Ramos (cell line): ENCODE measurements around the gene ACSL3.

Source experiments
- in situ Hi-C: fragments of 300-500 bp; cut with MboI; formaldehyde crosslinking; loops from one replicate; pipeline ENCODE4 v1.14.3; 2022; ENCODE audit warnings: low sequenced_read_pairs; ENCODE audit not compliant: unreplicated experiment

Gene ACSL3

GRCh38 chr2:222935688-222936298 lies 75.0 kb downstream of the ACSL3 start:
- in situ Hi-C loops: no loop called here

- in situ Hi-C loops: no loop called here
Observed at GRCh38 chr2:222936705-222937104, 75.9 kb downstream of the ACSL3 start.

DNA sequence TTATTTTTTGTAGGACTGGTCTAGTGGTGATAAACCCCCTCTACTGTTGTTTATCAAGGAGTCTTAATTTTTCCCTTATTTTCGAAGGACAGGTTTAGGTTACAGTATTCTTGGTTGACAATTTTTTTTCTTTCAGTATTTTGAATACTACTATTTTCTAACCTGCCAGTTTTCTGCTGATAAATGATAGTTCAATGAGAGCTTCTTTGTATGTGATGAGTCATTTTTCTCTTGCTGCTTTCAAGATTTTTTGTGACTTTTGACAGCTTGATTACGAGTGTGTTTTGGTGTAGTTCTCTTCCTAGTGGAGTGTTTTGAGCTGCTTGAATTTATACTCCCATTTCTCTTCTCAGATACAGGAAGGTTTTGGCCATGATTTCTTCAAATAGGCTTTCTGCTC lies 77.5 kb downstream of the ACSL3 start:
- in situ Hi-C loops: no loop called here

GRCh38 chr2:222939208-222939856 lies 78.5 kb downstream of the ACSL3 start:
- in situ Hi-C loops: no loop called here

- in situ Hi-C loops: no loop called here
Observed at GRCh38 chr2:222939979-222940378, 79.1 kb downstream of the ACSL3 start.

GRCh38 chr2:222941510-222942032 lies 80.7 kb downstream of the ACSL3 start:
- in situ Hi-C loops: no loop called here

DNA sequence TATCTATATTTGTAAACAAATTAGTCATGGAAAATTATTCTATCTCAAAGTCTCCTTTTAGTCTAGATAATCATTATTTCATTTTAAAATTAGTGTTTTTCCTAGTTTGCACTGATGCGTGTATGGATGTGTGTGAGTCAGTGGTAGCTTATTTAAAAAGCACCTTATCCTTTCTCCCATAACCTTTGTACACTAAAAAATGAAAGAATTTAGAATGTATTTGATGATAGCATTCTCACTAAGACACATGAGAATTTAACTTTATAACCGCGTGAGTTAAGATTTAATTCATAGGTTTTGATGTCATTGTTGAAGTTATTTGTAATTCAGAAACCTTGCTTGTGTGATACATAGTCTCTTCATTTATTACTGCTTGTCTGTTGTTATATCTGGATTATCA lies 81.7 kb downstream of the ACSL3 start:
- in situ Hi-C loops: no loop called here

DNA sequence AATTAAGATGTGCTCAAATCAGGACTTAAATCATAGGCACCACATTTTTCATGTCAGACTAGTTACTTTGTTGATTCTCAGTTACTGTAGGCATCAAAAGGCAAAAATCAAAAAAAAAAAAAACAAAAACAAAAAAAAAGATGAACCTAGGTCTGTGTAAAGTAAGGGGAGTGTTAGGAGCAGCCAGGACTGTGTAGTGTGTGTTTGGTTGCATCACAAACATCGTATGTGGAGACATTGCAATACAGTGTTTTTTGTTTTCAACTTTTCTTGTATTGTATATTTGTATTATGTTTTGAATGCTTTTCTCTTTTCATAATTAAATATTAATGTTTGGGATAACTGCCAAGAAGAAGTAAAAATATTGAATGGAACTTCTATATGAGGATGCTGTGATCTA lies 82.1 kb downstream of the ACSL3 start:
- in situ Hi-C loops: no loop called here

DNA sequence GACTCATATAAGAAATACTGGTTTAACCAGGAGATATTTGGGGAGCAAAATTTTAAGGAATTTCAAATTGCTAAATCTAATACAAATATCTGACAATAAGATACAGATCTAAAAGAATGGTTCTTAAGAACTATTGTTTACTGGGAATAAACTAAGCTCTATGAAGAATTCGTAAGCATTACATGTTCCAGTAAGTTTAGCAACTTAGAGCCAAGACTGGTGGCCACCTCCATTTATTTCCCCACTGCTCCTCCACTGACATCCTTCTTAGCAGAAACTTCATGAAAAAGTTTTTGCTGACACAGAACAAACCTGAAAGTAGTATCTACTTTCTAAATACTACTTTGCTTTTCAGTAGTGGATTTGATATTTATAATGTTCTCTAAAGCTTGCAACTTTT lies 83.0 kb downstream of the ACSL3 start:
- in situ Hi-C loops: no loop called here

- in situ Hi-C loops: no loop called here
Observed at GRCh38 chr2:222944552-222944951, 83.7 kb downstream of the ACSL3 start.

- in situ Hi-C loops: no loop called here
Observed at GRCh38 chr2:222944971-222945740, 84.3 kb downstream of the ACSL3 start.

DNA sequence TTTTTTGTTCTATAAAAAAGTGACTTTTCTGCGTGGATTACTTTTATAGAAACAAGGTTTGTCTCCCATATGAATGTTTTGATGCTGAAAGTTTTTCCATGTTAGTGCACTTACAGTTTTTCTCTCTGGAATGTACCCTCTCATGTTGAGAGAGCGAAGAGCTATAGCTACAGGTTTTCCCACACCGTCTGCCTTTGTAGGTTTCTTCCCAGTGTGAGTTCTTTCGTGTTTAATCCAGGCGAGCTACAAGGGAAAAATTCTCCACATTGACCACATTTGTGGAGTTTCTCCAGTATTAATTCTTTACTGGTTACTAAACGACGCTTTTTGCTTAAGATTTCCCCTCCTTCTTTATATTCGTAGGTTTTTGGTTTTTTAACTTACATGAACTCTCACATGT lies 85.1 kb downstream of the ACSL3 start:
- in situ Hi-C loops: no loop called here

GRCh38 chr2:222946700-222947287 lies 86.0 kb downstream of the ACSL3 start:
- in situ Hi-C loops: no loop called here

DNA sequence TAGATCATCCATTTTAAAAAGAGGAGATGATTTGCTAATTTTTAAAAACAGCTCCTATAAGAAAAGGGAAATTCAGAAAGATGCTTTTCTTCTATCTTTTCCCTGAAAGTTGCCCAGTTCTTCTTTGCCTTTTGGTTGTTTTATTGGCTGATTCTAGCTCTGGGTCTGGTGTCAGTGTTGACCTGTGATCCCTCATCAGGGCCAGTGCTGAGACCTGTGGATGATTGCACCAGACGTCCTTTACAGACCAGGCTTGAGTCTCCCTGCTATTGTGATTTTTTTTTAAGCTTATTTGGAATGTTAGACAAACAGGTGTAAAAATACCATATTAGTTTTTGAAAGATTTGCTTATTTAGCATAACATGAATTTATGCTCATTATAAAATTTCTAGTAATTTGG lies 88.2 kb downstream of the ACSL3 start:
- in situ Hi-C loops: no loop called here

- in situ Hi-C loops: no loop called here
Observed at GRCh38 chr2:222949690-222950323, 89.0 kb downstream of the ACSL3 start.

DNA sequence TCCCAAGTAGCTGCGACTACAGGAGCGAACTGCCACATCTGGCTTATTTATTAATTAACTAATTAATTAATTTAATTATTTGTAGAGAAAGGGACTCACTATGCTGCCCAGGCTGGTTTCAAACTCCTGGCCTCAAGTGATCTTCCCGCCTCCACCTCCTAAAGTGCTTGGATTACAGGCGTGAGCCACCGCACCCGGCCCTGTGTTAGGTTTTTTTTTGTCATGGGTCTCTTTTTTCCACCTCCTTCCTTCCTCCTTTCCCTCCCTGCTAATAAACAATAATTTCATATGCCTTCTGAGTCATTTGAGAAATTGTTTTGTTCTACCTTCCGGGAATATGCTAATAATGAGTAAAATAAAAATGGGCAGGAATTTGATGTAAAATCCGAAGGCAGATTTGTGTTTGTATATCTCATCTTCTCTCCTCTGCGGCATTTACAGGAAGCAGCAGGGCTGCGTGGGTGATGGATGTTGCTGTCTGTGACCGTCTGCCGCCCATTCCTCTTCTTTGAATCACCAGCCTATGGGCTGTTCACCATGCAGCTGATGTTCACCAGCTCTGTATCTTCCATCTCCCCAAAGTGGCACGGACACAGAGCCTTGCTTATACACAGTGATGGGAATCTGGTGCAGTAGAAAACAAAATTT lies 89.9 kb downstream of the ACSL3 start:
- in situ Hi-C loops: no loop called here

- in situ Hi-C loops: no loop called here
Observed at GRCh38 chr2:222952204-222952603, 91.4 kb downstream of the ACSL3 start.

DNA sequence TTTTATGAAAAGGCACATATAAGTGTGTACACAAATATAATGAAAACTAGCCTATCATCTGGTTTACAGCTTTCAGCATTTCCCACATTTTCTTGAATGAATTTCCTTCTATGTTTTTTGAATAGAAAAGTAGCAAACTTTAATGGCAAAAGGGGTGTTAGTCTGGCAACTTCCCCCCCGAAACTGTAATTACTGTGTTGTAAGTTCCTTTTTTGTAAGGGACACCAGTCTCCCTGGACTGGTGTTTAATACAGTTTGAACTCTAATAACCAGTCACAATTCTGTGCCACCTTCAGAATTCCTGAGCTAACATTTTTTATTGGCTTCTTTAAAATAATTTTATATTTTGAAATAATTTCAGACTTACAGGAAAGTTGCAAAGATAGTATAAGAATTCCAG lies 94.2 kb downstream of the ACSL3 start:
- in situ Hi-C loops: no loop called here

DNA sequence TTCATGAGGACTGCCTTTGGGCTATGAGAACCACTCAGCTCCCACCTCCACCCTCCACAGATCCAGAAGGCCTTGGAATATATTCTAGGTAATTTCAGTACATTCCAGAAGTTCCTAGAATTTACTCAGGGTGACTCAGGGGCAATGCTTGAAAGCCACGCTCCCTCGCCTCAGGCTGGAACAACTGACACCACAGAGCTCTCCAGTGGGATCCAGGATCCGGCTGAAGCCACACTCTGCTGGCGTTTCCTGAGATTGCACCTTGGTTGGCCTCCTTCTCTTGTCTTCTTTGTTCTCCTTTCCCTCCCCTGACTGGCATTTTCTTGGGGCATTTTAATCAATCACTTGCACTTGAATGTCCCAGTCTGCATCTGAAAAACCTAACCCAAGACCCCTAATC lies 98.5 kb downstream of the ACSL3 start:
- in situ Hi-C loops: no loop called here

GRCh38 chr2:222960126-222960525 lies 99.3 kb downstream of the ACSL3 start:
- in situ Hi-C loops: no loop called here
